Smooth muscle cell (in vitro differentiated cells): Measurements from ENCODE around the gene SMARCB1. TPM values are rescaled to one million over a fixed set of nuclear protein-coding genes. Genes with fewer than 3 reads are reported as not detected.

Source experiments
- DNase-seq: peaks from one replicate; lab custom pipeline; 2025; ENCODE audit not compliant: unreplicated experiment; lab: John Stamatoyannopoulos, UW
- H2AFZ ChIP-seq: fragments of 200-600 bp; sonication (generic); 2 replicates; pipeline ENCODE4 v1.6.0; 2016; ENCODE audit warnings: antibody characterized with exemption, low read depth, mild to moderate bottlenecking
- H3F3A ChIP-seq: fragments of 200-600 bp; sonication (generic); 2 replicates; pipeline ENCODE4 v1.6.0; 2017; ENCODE audit warnings: antibody characterized with exemption, low read depth
- H3K27ac ChIP-seq: fragments of 200-600 bp; sonication (generic); 2 replicates; pipeline ENCODE4 v1.5.1; 2016; ENCODE audit warnings: low read depth, mild to moderate bottlenecking
- H3K27me3 ChIP-seq: fragments of 200-600 bp; sonication (generic); 2 replicates; pipeline ENCODE4 v1.6.1; 2016; ENCODE audit warnings: low read depth, mild to moderate bottlenecking
- H3K36me3 ChIP-seq: fragments of 200-600 bp; sonication (generic); 2 replicates; pipeline ENCODE4 v1.5.1; 2016; ENCODE audit warnings: low read depth
- H3K4me1 ChIP-seq: fragments of 200-600 bp; sonication (generic); 2 replicates; pipeline ENCODE4 v1.5.1; 2016; ENCODE audit warnings: low read depth
- H3K4me2 ChIP-seq: fragments of 200-600 bp; sonication (generic); 2 replicates; pipeline ENCODE4 v1.6.0; 2016; ENCODE audit warnings: mild to moderate bottlenecking
- H3K4me3 ChIP-seq: fragments of 200-600 bp; sonication (generic); 2 replicates; pipeline ENCODE4 v1.5.1; 2016; ENCODE audit warnings: mild to moderate bottlenecking
- H3K79me2 ChIP-seq: fragments of 200-600 bp; sonication (generic); 2 replicates; pipeline ENCODE4 v1.6.0; 2016; ENCODE audit warnings: low read depth, mild to moderate bottlenecking
- H3K9ac ChIP-seq: fragments of 200-600 bp; sonication (generic); 2 replicates; pipeline ENCODE4 v1.6.0; 2016; ENCODE audit warnings: low read depth
- H3K9me3 ChIP-seq: fragments of 200-600 bp; sonication (generic); replicated peaks from 2 replicates; pipeline ENCODE4 v1.5.1; 2016; ENCODE audit warnings: low read depth
- H4K20me1 ChIP-seq: fragments of 200-600 bp; sonication (generic); 2 replicates; pipeline ENCODE4 v1.6.0; 2016; ENCODE audit warnings: low read depth
- CTCF ChIP-seq: fragments of 200-600 bp; sonication (generic); IDR thresholded peaks from 2 replicates; pipeline ENCODE4 v1.5.1; 2017; ENCODE audit warnings: borderline replicate concordance, mild to moderate bottlenecking, antibody characterized with exemption; ENCODE audit not compliant: insufficient read depth, poor library complexity, severe bottlenecking
- WGBS: methylation state at CpG from one replicate; pipeline ENCODE4 v1.1.7; 2016; ENCODE audit warnings: low lambda C conversion rate; 5-methylcytosine and 5-hydroxymethylcytosine counted together
- polyA plus RNA-seq: library from polyadenylated mRNA; unstranded; fragments of >200 nt; fragmentation: Nextera tagmentation; extraction: Ambion mirVana; gene quantifications from 2 replicates; pipeline ENCODE4 v1.2.1, GENCODE V29; 2016
- total RNA-seq: library from RNA; depleted of rRNA; stranded (reverse); fragments of >200 nt; gene quantifications from 2 replicates; pipeline ENCODE4 v1.2.3, GENCODE V29; 2014

Gene SMARCB1
- total and polyA plus RNA-seq, 2 experiments from 2014 or later = 65.8 to 124 TPM

GRCh38 chr22:23856721-23857605, 70.2 kb downstream of the SMARCB1 start:
- Histone ChIP-seq H3K27me3 (no peaks in the 10 kb centered on the region), H3K4me2 (peak overlapping the region; percentile 98), H3F3A (peaks cover 4% of the 10 kb centered on the region), H3K4me3 (peak overlapping the region; percentile 75), H3K9ac (peak overlapping the region; percentile 16), H2AFZ (peak overlapping the region; percentile 84), H3K79me2 (no peaks in the 10 kb centered on the region), H3K4me1 (peaks cover 7% of the 10 kb centered on the region), H3K36me3 (no peaks in the 10 kb centered on the region), H4K20me1 (no peaks in the 10 kb centered on the region), H3K27ac (peak overlapping the region; percentile 49), H3K9me3 (no peaks in the 10 kb centered on the region)
- 1% methylated on average over 41 of the region's 58 CpGs for WGBS
- peak; percentile 6 for TF ChIP-seq CTCF
- no peak for DNase-seq

GRCh38 chr22:23857606-23858483, 71.1 kb downstream of the SMARCB1 start, which contains the start of gene SLC2A11:
Gene SLC2A11 (plus strand): TSS chr22:23857875. CDS start chr22:23858000, 125 bp downstream.
- WGBS = 3% methylated on average over 47 of the region's 60 CpGs
- Histone ChIP-seq H3K9me3 (no peaks in the 10 kb centered on the region), H3K27ac (peak within 1 kb of the TSS; percentile 49), H4K20me1 (no peaks in the 10 kb centered on the region), H3K27me3 (no peaks in the 10 kb centered on the region), H2AFZ (peak within 1 kb of the TSS; percentile 92), H3F3A (peaks cover 4% of the 10 kb centered on the region), H3K79me2 (no peaks in the 10 kb centered on the region), H3K9ac (peak within 1 kb of the TSS; percentile 4), H3K4me2 (peak within 1 kb of the TSS; percentile 98), H3K4me1 (peaks cover 7% of the 10 kb centered on the region), H3K4me3 (peak within 1 kb of the TSS; percentile 75), H3K36me3 (no peaks in the 10 kb centered on the region)
- TF ChIP-seq CTCF = no peak
- peak; percentile 85 for DNase-seq

DNA sequence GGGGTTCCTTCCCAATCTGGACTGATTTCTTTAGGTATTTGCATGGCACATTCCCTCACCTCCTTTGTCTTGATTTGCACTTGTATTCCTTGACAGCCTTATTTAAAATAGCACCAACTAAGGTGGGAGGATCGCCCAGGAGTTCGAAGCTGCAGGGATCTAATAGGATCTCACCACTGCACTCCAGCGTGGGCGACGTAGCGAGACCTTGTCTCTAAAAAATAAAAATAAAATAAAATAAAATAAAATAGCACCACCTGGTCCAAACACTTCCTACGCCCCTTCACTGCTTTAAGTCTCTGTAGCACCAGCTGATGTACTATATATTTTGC, 71.7 kb downstream of the SMARCB1 start:
- 67% methylated on average over 7 of the region's 7 CpGs for WGBS
- no peak for TF ChIP-seq CTCF
- no peaks in the 10 kb centered on the region for H3K9me3 ChIP-seq
- H3K4me2 ChIP-seq = peak overlapping the region; percentile 98
- peak overlapping the region; percentile 92 for H2AFZ ChIP-seq
- no peaks in the 10 kb centered on the region for H4K20me1 ChIP-seq
- peaks cover 7% of the 10 kb centered on the region for H3K4me1 ChIP-seq
- no peaks in the 10 kb centered on the region for H3K79me2 ChIP-seq
- no peaks in the 10 kb centered on the region for H3K27me3 ChIP-seq
- no peaks in the 10 kb centered on the region for H3K36me3 ChIP-seq
- no peak overlapping the region for H3K27ac ChIP-seq
- peaks cover 4% of the 10 kb centered on the region for H3F3A ChIP-seq
- H3K4me3 ChIP-seq = peak overlapping the region; percentile 75
- no peak overlapping the region for H3K9ac ChIP-seq
- no peak for DNase-seq
